Suprapubic skin (tissue), 3 donors: ENCODE data around the gene CLASP1.

ENCODE experiments used
- EP300 ChIP-seq: sonication (generic); formaldehyde crosslinking; IDR thresholded peaks from one replicate; pipeline ENCODE4 v1.6.1; 2017; ENCODE audit warnings: antibody characterized with exemption
- TF ChIP-seq, protein P1 (sequence below), 2 donors: fragments of 200-600 bp in 1 of 2; fragments of 450-650 bp in 1 of 2; sonication (generic) in 1 of 2; IDR thresholded peaks; one replicate each; pipeline ENCODE4 v1.5.1; 2016 to 2019; ENCODE audit warnings: antibody characterized with exemption in 2 of 2, mild to moderate bottlenecking in 1 of 2, moderate library complexity in 1 of 2

DNA sequence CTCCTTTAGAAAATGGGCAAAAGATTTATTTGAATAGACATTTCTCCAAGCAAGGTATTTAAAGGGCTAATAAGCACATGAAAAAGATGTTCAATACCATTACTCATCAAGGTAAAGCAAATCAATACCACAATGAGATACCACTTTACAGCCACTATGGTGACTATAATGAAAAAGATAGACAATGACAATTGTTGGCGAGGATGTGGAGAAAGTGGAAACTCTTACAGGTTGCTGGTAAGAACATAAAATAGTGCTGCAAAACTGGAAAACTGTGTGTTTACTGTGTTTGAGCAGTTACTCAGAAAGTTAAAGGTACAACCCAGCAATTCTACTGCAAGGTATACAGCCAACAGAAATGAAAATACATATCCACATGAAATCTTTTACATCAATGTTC is 150.5 kb downstream of the CLASP1 start:
- TF ChIP-seq, protein P1, sequence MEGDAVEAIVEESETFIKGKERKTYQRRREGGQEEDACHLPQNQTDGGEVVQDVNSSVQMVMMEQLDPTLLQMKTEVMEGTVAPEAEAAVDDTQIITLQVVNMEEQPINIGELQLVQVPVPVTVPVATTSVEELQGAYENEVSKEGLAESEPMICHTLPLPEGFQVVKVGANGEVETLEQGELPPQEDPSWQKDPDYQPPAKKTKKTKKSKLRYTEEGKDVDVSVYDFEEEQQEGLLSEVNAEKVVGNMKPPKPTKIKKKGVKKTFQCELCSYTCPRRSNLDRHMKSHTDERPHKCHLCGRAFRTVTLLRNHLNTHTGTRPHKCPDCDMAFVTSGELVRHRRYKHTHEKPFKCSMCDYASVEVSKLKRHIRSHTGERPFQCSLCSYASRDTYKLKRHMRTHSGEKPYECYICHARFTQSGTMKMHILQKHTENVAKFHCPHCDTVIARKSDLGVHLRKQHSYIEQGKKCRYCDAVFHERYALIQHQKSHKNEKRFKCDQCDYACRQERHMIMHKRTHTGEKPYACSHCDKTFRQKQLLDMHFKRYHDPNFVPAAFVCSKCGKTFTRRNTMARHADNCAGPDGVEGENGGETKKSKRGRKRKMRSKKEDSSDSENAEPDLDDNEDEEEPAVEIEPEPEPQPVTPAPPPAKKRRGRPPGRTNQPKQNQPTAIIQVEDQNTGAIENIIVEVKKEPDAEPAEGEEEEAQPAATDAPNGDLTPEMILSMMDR (IDR thresholded peaks at IDR 0.05), result no peak
- TF ChIP-seq EP300, result no peak
